GM21723 (cell line): ENCODE results near the gene ABLIM2.

ENCODE experiments used
- ATAC-seq: cut with Tn5 transposase; IDR thresholded peaks from one replicate; pipeline ENCODE4 v1.9.1; 2021; ENCODE audit warnings: mild to moderate bottlenecking, moderate library complexity; ENCODE audit not compliant: unreplicated experiment

The ABLIM2 gene

GRCh38 chr4:8089862-8090261 lies 68.8 kb downstream of the ABLIM2 start:
- ATAC-seq = no peak

- no peak for ATAC-seq
Observed at GRCh38 chr4:8088966-8089491, 69.6 kb downstream of the ABLIM2 start.

GRCh38 chr4:8087921-8088495 lies 70.6 kb downstream of the ABLIM2 start:
- ATAC-seq = no peak

GRCh38 chr4:8086783-8087445 lies 71.7 kb downstream of the ABLIM2 start:
- ATAC-seq = no peak

- no peak for ATAC-seq
Observed at GRCh38 chr4:8085491-8086117, 73.0 kb downstream of the ABLIM2 start.

GRCh38 chr4:8084712-8085490 lies 73.7 kb downstream of the ABLIM2 start:
- ATAC-seq = no peak

GRCh38 chr4:8084031-8084660 lies 74.5 kb downstream of the ABLIM2 start:
- no peak for ATAC-seq

- ATAC-seq = no peak
Observed at GRCh38 chr4:8083086-8083825, 75.4 kb downstream of the ABLIM2 start.

GRCh38 chr4:8082517-8083055 lies 76.0 kb downstream of the ABLIM2 start:
- no peak for ATAC-seq

- ATAC-seq = no peak
Observed at GRCh38 chr4:8081621-8082516, 76.7 kb downstream of the ABLIM2 start.

GRCh38 chr4:8081171-8081570 lies 77.4 kb downstream of the ABLIM2 start:
- no peak for ATAC-seq

GRCh38 chr4:8080754-8081065 lies 77.9 kb downstream of the ABLIM2 start:
- ATAC-seq = no peak

GRCh38 chr4:8079916-8080753 lies 78.5 kb downstream of the ABLIM2 start:
- ATAC-seq = no peak

- ATAC-seq = no peak
Observed at GRCh38 chr4:8079031-8079885, 79.4 kb downstream of the ABLIM2 start.

GRCh38 chr4:8078610-8079015 lies 80.0 kb downstream of the ABLIM2 start:
- no peak for ATAC-seq

- no peak for ATAC-seq
Observed at GRCh38 chr4:8078109-8078494, 80.5 kb downstream of the ABLIM2 start.
